ENCODE results near the gene ABCC5. TPM values are rescaled to one million over a fixed set of nuclear protein-coding genes. Genes with fewer than 3 reads are reported as not detected.

The ABCC5 gene
- total RNA-seq, 1 donor from 2014 or later, result 49.4 TPM

GRCh38 chr3:183962807-183963206 lies 54.9 kb downstream of the ABCC5 start:
- no peak for DNase-seq
- Histone ChIP-seq H3K36me3 (peaks cover 100% of the 10 kb centered on the region), H3K4me3 (no peak overlapping the region), H3K9me3 (replicated peaks) (no peaks in the 10 kb centered on the region), H3K4me1 (no peaks in the 10 kb centered on the region), H3K27ac (replicated peaks) (no peak overlapping the region), H3K27me3 (ENCODE audit: low read depth) (no peaks in the 10 kb centered on the region)
- intact Hi-C loops (cut with micrococcal nuclease), result no loop called here
- TF ChIP-seq CTCF (IDR thresholded peaks at IDR 0.05; ENCODE audit: borderline replicate concordance), result no peak

GRCh38 chr3:183959214-183959613 lies 58.5 kb downstream of the ABCC5 start:
- Histone ChIP-seq H3K27me3 (ENCODE audit: low read depth) (no peaks in the 10 kb centered on the region), H3K36me3 (peaks cover 93% of the 10 kb centered on the region), H3K27ac (replicated peaks) (no peak overlapping the region), H3K4me1 (no peaks in the 10 kb centered on the region), H3K9me3 (replicated peaks) (no peaks in the 10 kb centered on the region), H3K4me3 (no peak overlapping the region)
- intact Hi-C loops (cut with micrococcal nuclease), result no loop called here
- DNase-seq, result no peak
- no peak for TF ChIP-seq CTCF (IDR thresholded peaks at IDR 0.05; ENCODE audit: borderline replicate concordance)

- Histone ChIP-seq H3K4me3 (no peak overlapping the region), H3K27ac (replicated peaks) (no peak overlapping the region), H3K4me1 (no peaks in the 10 kb centered on the region), H3K9me3 (replicated peaks) (no peaks in the 10 kb centered on the region), H3K27me3 (ENCODE audit: low read depth) (no peaks in the 10 kb centered on the region), H3K36me3 (peaks cover 92% of the 10 kb centered on the region)
- DNase-seq, result no peak
- intact Hi-C loops (cut with micrococcal nuclease), result no loop called here
- TF ChIP-seq CTCF (IDR thresholded peaks at IDR 0.05; ENCODE audit: borderline replicate concordance), result no peak
Measured at GRCh38 chr3:183958775-183959174, 58.9 kb downstream of the ABCC5 start.

GRCh38 chr3:183958226-183958625 lies 59.5 kb downstream of the ABCC5 start:
- Histone ChIP-seq H3K27ac (replicated peaks) (no peak overlapping the region), H3K27me3 (ENCODE audit: low read depth) (no peaks in the 10 kb centered on the region), H3K4me3 (no peak overlapping the region), H3K9me3 (replicated peaks) (no peaks in the 10 kb centered on the region), H3K4me1 (no peaks in the 10 kb centered on the region), H3K36me3 (peaks cover 92% of the 10 kb centered on the region)
- intact Hi-C loops (cut with micrococcal nuclease), result no loop called here
- DNase-seq, result no peak
- TF ChIP-seq CTCF (IDR thresholded peaks at IDR 0.05; ENCODE audit: borderline replicate concordance), result no peak

- no peaks in the 10 kb centered on the region for H3K4me1 ChIP-seq
- no peaks in the 10 kb centered on the region for H3K9me3 ChIP-seq (replicated peaks)
- no peaks in the 10 kb centered on the region for H3K27me3 ChIP-seq (ENCODE audit: low read depth)
- TF ChIP-seq CTCF (IDR thresholded peaks at IDR 0.05; ENCODE audit: borderline replicate concordance), result no peak
- no peak overlapping the region for H3K27ac ChIP-seq (replicated peaks)
- H3K4me3 ChIP-seq, result no peak overlapping the region
- DNase-seq, result no peak
- intact Hi-C loops (cut with micrococcal nuclease), result no loop called here
- H3K36me3 ChIP-seq, result peaks cover 92% of the 10 kb centered on the region
Measured at GRCh38 chr3:183954875-183955274, 62.8 kb downstream of the ABCC5 start.

Measured in left ventricle myocardium inferior (tissue), 1 donor.